Astrocyte of the cerebellum (primary cell): ENCODE results near the gene KLHL40.
A peak's percentile ranks its signal among the peaks of the same experiment; 100 is the strongest.

Experiments
- DNase-seq: peaks from one replicate; pipeline ENCODE4 v3.0.0-alpha.2; 2011; ENCODE audit warnings: low read depth
- H3K4me3 ChIP-seq: 2 replicates; pipeline ENCODE4 v1.5.1; 2011; ENCODE audit warnings: mild to moderate bottlenecking, low read depth, low read length, moderate library complexity
- CTCF ChIP-seq: IDR thresholded peaks from 2 replicates; pipeline ENCODE4 v1.5.1; 2012; ENCODE audit warnings: low read length, low read depth, moderate library complexity, mild to moderate bottlenecking; ENCODE audit errors: missing control alignments
- in situ Hi-C: cut with HindIII; loops from 2 replicates; pipeline ENCODE4 v1.10.0; 2017; ENCODE audit warnings: low sequenced_read_pairs

Gene KLHL40

GRCh38 chr3:42653303-42653559 lies 32.1 kb upstream of the KLHL40 start:
- in situ Hi-C loops: loop anchor here (5.0 kb wide), 1 partner anchor 39 kb away; no protein-coding TSS in a partner anchor
- H3K4me3 ChIP-seq: peak overlapping the region; percentile 79
- no peak for TF ChIP-seq CTCF
- no peak for DNase-seq

GRCh38 chr3:42653560-42654330 lies 31.6 kb upstream of the KLHL40 start, which contains the start of gene ZBTB47:
Gene ZBTB47 (plus strand): TSS chr3:42653697. CDS start chr3:42658356, 4,659 bp downstream.
- no peak for TF ChIP-seq CTCF
- no peak for DNase-seq
- peak within 1 kb of the TSS; percentile 79 for H3K4me3 ChIP-seq
- in situ Hi-C loops: loop anchor here (5.0 kb wide), 1 partner anchor 39 kb away; no protein-coding TSS in a partner anchor

- peak; percentile 15 for TF ChIP-seq CTCF
- peak overlapping the region; percentile 79 for H3K4me3 ChIP-seq
- in situ Hi-C loops: loop anchor here (5.0 kb wide), 1 partner anchor 38 kb away; no protein-coding TSS in a partner anchor
- DNase-seq: no peak
These were observed 30.8 kb upstream of the KLHL40 start for GRCh38 chr3:42654331-42655201.

GRCh38 chr3:42655331-42655888 lies 29.9 kb upstream of the KLHL40 start:
- DNase-seq: no peak
- H3K4me3 ChIP-seq: peak overlapping the region; percentile 79
- in situ Hi-C loops: no loop called here
- TF ChIP-seq CTCF: no peak

- TF ChIP-seq CTCF: no peak
- no peak for DNase-seq
- in situ Hi-C loops: no loop called here
- peak overlapping the region; percentile 79 for H3K4me3 ChIP-seq
These were observed 29.2 kb upstream of the KLHL40 start for GRCh38 chr3:42655980-42656679.
